SH-SY5Y (cell line): ENCODE data around the gene NOL7.

ENCODE experiments used
- GATA2 ChIP-seq: IDR thresholded peaks from 2 replicates; pipeline ENCODE4 v1.6.1; 2011; ENCODE audit warnings: mild to moderate bottlenecking, low read depth, low read length
- GATA3 ChIP-seq: IDR thresholded peaks from 2 replicates; pipeline ENCODE4 v1.6.1; 2011; ENCODE audit warnings: low read depth, mild to moderate bottlenecking, low read length, moderate library complexity

DNA sequence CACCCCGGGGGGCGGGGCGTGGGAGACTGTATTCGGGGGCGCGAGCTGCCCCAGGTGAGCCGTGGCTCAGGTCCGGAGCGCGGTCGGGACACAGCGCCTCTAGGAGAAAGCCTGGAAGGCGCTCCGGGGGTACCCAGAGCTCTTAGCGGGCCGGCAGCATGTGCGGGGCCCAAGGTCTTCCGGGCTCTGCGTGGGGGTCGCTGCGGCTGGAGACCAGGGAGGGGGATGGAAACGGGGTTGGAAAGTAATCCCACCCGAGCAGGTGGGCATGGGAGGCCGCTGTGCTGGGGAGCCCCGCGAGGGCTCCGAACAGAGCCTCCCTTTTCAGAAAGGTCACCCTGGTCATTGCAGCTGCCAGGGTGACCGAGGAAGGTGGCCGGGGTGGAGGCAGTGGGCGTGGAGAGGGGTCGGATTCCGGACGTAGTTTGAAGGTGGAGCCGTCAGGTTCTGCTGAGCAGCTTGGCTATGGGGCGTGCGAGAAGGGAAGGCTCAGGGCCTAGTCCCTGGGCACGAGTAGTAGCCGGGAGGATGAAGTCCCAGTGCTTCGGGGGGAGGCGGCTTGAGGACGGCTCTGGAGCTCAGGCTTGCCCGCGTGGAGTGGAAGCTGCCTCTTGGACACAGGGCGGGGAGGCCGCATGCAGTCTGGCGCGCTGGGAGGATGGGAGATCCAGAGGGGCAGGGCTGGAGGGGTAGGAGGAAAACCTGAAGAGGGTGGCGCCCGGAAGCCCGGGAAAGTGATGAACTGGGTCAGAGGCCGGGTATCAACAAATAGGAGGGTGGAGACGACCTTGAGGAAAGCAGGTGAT lies 40.4 kb upstream of the NOL7 start, which contains the start of gene SIRT5:
- no peak for TF ChIP-seq GATA3
- TF ChIP-seq GATA2, result no peak
